A549 (cell line): Measurements from ENCODE around the gene L3HYPDH. TPM values are rescaled to one million over a fixed set of nuclear protein-coding genes. Genes with fewer than 3 reads are reported as not detected.

Source experiments
- ATAC-seq, 2 experiments: fragments of 200-7000 bp in 1 of 2; fragments of >200 bp in 1 of 2; cut with Nextera tagmentation in 1 of 2; cut with Tn5 transposase in 1 of 2; 3 replicates each; pipeline versions ENCODE4 v1.8.0 to v1.9.1; 2018 to 2020; ENCODE audit warnings: mild to moderate bottlenecking in 1 of 2, moderate library complexity in 1 of 2
- CTCF ChIA-PET: fragments of 300-600 bp; sonication (Branson Sonifier 250); formaldehyde crosslinking; extraction: SDS; loops from one replicate; lab custom pipeline; 2021; ENCODE audit warnings: antibody characterized with exemption, inconsistent platforms; lab: Yijun Ruan, JAX
- POLR2A ChIA-PET: fragments of 350-600 bp; formaldehyde crosslinking; extraction: SDS; loops from one replicate; lab custom pipeline; 2021; ENCODE audit warnings: antibody characterized with exemption, inconsistent platforms; lab: Yijun Ruan, JAX
- DNase-seq, 2 experiments: peaks; one replicate each; pipeline versions ENCODE4 v3.0.0 to v3.0.0-alpha.2; 2011 to 2016; ENCODE audit warnings: low read depth in 1 of 2, low spot score in 1 of 2
- FAIRE-seq: peaks from 2 replicates; lab custom pipeline; 2011; peaks lifted over from hg19 to GRCh38; lab: Jason Lieb, UNC
- H3K27ac ChIP-seq, 2 experiments: fragments of >200 bp; sonication (Bioruptor Twin); formaldehyde crosslinking; 3 replicates each; pipeline ENCODE4 v1.5.1; 2016 to 2017
- H3K4me1 ChIP-seq: fragments of >200 bp; sonication (Bioruptor Twin); formaldehyde crosslinking; 3 replicates; pipeline ENCODE4 v1.6.1; 2016
- H3K4me2 ChIP-seq: fragments of >200 bp; sonication (Bioruptor Twin); formaldehyde crosslinking; 3 replicates; pipeline ENCODE4 v1.6.1; 2016
- H3K4me3 ChIP-seq: fragments of >200 bp; sonication (Bioruptor Twin); formaldehyde crosslinking; 3 replicates; pipeline ENCODE4 v1.5.1; 2016
- H3K9me3 ChIP-seq: fragments of >200 bp; sonication (Bioruptor Twin); formaldehyde crosslinking; 3 replicates; pipeline ENCODE4 v1.6.1; 2016
- CBX8 ChIP-seq: fragments of 200-600 bp; sonication (generic); IDR thresholded peaks from 2 replicates; pipeline ENCODE4 v1.6.1; 2016
- CHD4 ChIP-seq: fragments of 200-600 bp; sonication (generic); IDR thresholded peaks from 2 replicates; pipeline ENCODE4 v1.6.1; 2016; ENCODE audit warnings: antibody characterized with exemption, mild to moderate bottlenecking, borderline replicate concordance
- EHMT2 ChIP-seq: fragments of 200-600 bp; sonication (generic); IDR thresholded peaks from 2 replicates; pipeline ENCODE4 v1.6.1; 2016; ENCODE audit warnings: antibody characterized with exemption, low read depth, mild to moderate bottlenecking, moderate library complexity
- EP300 ChIP-seq, 2 experiments: fragments of >200 bp; sonication (Bioruptor Twin); formaldehyde crosslinking; IDR thresholded peaks; 2 replicates in 1 of 2; 3 replicates in 1 of 2; pipeline ENCODE4 v1.6.1; 2016 to 2017
- ESRRA ChIP-seq: fragments of 150-350 bp; IDR thresholded peaks from 2 replicates; pipeline ENCODE4 v1.6.1; 2014; ENCODE audit warnings: mild to moderate bottlenecking, low read length, borderline replicate concordance
- FOSB ChIP-seq: fragments of 250-450 bp; sonication (Bioruptor Pico); IDR thresholded peaks from 2 replicates; pipeline ENCODE4 v1.5.0; 2020; ENCODE audit warnings: mild to moderate bottlenecking, moderate library complexity
- FOSL2 ChIP-seq, 2 experiments: fragments of 450-650 bp in 1 of 2; fragments of >200 bp in 1 of 2; sonication (Bioruptor Twin) in 1 of 2; formaldehyde crosslinking; IDR thresholded peaks; 2 replicates each; pipeline versions ENCODE4 v1.5.0 to v1.6.1; 2016 to 2020; ENCODE audit warnings: mild to moderate bottlenecking in 1 of 2, moderate library complexity in 1 of 2
- HOXB13 ChIP-seq: fragments of 250-450 bp; sonication (Bioruptor Pico); IDR thresholded peaks from 2 replicates; pipeline ENCODE4 v1.5.0; 2020; ENCODE audit warnings: low read depth, mild to moderate bottlenecking, moderate library complexity
- HOXB5 ChIP-seq: fragments of 250-450 bp; sonication (Bioruptor Pico); IDR thresholded peaks from 2 replicates; pipeline ENCODE4 v1.5.0; 2020; ENCODE audit warnings: mild to moderate bottlenecking, moderate library complexity
- KDM5A ChIP-seq: fragments of 200-600 bp; sonication (generic); IDR thresholded peaks from 2 replicates; pipeline ENCODE4 v1.6.1; 2016; ENCODE audit warnings: antibody characterized with exemption, mild to moderate bottlenecking
- MAZ ChIP-seq: fragments of 150-350 bp; IDR thresholded peaks from 2 replicates; pipeline ENCODE4 v1.6.1; 2014; ENCODE audit warnings: antibody characterized with exemption, low read depth, low read length, borderline replicate concordance
- MYC ChIP-seq: IDR thresholded peaks from 2 replicates; pipeline ENCODE4 v1.6.1; 2012; ENCODE audit warnings: mild to moderate bottlenecking, inconsistent platforms, low read length, improper control_type of control experiment, borderline replicate concordance
- NFE2L2 ChIP-seq: fragments of 150-350 bp; conservative IDR thresholded peaks from 2 replicates; pipeline ENCODE4 v1.6.1; 2014; ENCODE audit warnings: low read length
- NPAS2 ChIP-seq: fragments of 250-450 bp; sonication (Bioruptor Pico); IDR thresholded peaks from 2 replicates; pipeline ENCODE4 v1.8.0; 2022; ENCODE audit warnings: mild to moderate bottlenecking, moderate library complexity, borderline replicate concordance
- POLR2AphosphoS2 ChIP-seq: conservative IDR thresholded peaks from 2 replicates; pipeline ENCODE4 v1.6.1; 2012; ENCODE audit warnings: low read length, improper control_type of control experiment, inconsistent platforms
- RCOR1 ChIP-seq: fragments of 150-350 bp; IDR thresholded peaks from 2 replicates; pipeline ENCODE4 v1.6.1; 2014; ENCODE audit warnings: antibody characterized with exemption, low read length, low read depth
- SREBF2 ChIP-seq: fragments of 450-650 bp; IDR thresholded peaks from 2 replicates; pipeline ENCODE4 v1.6.1; 2014; ENCODE audit warnings: mild to moderate bottlenecking, moderate library complexity
- TFCP2L1 ChIP-seq: fragments of 250-450 bp; sonication (Bioruptor Pico); IDR thresholded peaks from 2 replicates; pipeline ENCODE4 v1.5.0; 2021; ENCODE audit warnings: mild to moderate bottlenecking
- ZC3H11A ChIP-seq: fragments of 450-650 bp; IDR thresholded peaks from 2 replicates; pipeline ENCODE4 v1.6.1; 2014; ENCODE audit warnings: antibody characterized with exemption, mild to moderate bottlenecking
- WGBS: methylation state at CpG from one replicate; pipeline ENCODE4 v1.1.6; 2017; ENCODE audit errors: missing lambda C conversion rate; 5-methylcytosine and 5-hydroxymethylcytosine counted together
- polyA plus RNA-seq, 4 experiments: library from polyadenylated mRNA; depleted of rRNA in 3 of 4; stranded (reverse); fragments of >200 nt; fragmentation: RNase III in 1 of 4; extraction: RNeasy Plus Mini Kit Qiagen cat#74134 plus additional on column Dnase treatment in 1 of 4; gene quantifications; 2 replicates in 3 of 4; 3 replicates in 1 of 4; pipeline ENCODE4 v1.2.3, GENCODE V29; 2011 to 2017
- TF ChIP-seq, protein P1 (sequence below): IDR thresholded peaks from 2 replicates; pipeline ENCODE4 v1.6.1; 2012
- TF ChIP-seq, protein P2 (sequence below): fragments of 200-600 bp; sonication (generic); IDR thresholded peaks from 2 replicates; pipeline ENCODE4 v1.6.1; 2016; ENCODE audit warnings: antibody characterized with exemption, mild to moderate bottlenecking, moderate library complexity
- TF ChIP-seq, protein P3 (sequence below): fragments of 250-450 bp; sonication (Bioruptor Pico); IDR thresholded peaks from 2 replicates; pipeline ENCODE4 v1.5.0; 2020; ENCODE audit warnings: low read depth, mild to moderate bottlenecking, moderate library complexity

Gene L3HYPDH
- polyA plus RNA-seq, 2 of the 4 experiments (the other 2 are of a cell fraction), result 47.5 to 100.0 TPM

DNA sequence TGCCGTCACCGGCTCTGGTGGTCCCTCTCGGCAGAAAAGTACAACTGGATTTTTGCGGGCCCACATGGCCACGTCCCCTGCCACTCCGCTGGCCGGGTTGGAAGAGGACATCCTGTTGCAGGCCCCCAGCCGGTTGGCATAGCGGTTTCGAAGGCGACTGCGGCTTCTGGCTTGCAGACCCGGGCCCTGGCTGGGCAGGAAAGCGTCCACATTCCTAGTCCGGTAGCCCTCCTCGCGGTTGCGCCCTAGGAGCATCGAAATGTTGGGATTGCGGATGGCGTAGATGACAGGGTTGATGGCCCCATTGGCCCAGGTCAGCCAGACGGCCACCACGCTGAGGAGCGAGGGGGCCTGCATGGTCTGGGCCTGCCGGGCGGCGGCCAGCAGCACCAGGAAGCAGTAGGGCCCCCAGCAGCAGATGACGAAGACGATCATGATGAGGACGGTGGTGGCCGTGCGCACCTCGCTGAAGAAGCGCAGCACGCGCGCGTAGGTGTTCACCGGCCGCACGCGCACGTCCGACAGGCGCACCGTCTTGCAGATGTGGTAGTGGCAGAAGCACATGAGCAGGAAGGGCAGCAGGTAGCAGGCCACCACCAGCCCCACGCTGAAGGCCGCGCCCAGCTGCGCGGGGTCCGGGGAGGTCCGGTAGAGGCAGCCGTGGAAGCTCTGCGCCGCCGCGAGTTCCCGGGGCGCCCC is 20.3 kb downstream of the L3HYPDH start:
- WGBS, result 96% methylated on average over 51 of the region's 60 CpGs
- Histone ChIP-seq H3K9me3 (no peaks in the 10 kb centered on the region), H3K4me1 (no peaks in the 10 kb centered on the region), H3K27ac (no peak overlapping the region), H3K4me3 (no peak overlapping the region), H3K4me2 (no peak overlapping the region)
- TF ChIP-seq KDM5A (no peak), HOXB13 (CRISPR knock-in tag) (no peak), MAZ (no peak), CHD4 (no peak), FOSB (CRISPR knock-in tag) (no peak), ZC3H11A (no peak), TFCP2L1 (CRISPR knock-in tag) (no peak), POLR2AphosphoS2 (no peak), EHMT2 (no peak), NFE2L2 (no peak), ESRRA (no peak), CBX8 (no peak), SREBF2 (no peak), HOXB5 (CRISPR knock-in tag) (no peak), RCOR1 (no peak)
- TF ChIP-seq, protein P1, sequence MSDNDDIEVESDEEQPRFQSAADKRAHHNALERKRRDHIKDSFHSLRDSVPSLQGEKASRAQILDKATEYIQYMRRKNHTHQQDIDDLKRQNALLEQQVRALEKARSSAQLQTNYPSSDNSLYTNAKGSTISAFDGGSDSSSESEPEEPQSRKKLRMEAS, result no peak
- TF ChIP-seq, protein P2, sequence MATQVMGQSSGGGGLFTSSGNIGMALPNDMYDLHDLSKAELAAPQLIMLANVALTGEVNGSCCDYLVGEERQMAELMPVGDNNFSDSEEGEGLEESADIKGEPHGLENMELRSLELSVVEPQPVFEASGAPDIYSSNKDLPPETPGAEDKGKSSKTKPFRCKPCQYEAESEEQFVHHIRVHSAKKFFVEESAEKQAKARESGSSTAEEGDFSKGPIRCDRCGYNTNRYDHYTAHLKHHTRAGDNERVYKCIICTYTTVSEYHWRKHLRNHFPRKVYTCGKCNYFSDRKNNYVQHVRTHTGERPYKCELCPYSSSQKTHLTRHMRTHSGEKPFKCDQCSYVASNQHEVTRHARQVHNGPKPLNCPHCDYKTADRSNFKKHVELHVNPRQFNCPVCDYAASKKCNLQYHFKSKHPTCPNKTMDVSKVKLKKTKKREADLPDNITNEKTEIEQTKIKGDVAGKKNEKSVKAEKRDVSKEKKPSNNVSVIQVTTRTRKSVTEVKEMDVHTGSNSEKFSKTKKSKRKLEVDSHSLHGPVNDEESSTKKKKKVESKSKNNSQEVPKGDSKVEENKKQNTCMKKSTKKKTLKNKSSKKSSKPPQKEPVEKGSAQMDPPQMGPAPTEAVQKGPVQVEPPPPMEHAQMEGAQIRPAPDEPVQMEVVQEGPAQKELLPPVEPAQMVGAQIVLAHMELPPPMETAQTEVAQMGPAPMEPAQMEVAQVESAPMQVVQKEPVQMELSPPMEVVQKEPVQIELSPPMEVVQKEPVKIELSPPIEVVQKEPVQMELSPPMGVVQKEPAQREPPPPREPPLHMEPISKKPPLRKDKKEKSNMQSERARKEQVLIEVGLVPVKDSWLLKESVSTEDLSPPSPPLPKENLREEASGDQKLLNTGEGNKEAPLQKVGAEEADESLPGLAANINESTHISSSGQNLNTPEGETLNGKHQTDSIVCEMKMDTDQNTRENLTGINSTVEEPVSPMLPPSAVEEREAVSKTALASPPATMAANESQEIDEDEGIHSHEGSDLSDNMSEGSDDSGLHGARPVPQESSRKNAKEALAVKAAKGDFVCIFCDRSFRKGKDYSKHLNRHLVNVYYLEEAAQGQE, result no peak
- TF ChIP-seq, protein P3, sequence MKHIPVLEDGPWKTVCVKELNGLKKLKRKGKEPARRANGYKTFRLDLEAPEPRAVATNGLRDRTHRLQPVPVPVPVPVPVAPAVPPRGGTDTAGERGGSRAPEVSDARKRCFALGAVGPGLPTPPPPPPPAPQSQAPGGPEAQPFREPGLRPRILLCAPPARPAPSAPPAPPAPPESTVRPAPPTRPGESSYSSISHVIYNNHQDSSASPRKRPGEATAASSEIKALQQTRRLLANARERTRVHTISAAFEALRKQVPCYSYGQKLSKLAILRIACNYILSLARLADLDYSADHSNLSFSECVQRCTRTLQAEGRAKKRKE (CRISPR knock-in tag), result no peak
- DNase-seq (no peak), ATAC-seq (no peak), FAIRE-seq (no peak)
- CTCF ChIA-PET, result interaction anchor here (0.7 to 1.5 kb wide), 5 partner anchors 19 to 827 kb away, joined by 3 to 5 read pairs (median 3); partner anchors contain the start of genes JKAMP and L3HYPDH
- POLR2A ChIA-PET, result interaction anchor here (1.1 kb wide), 1 partner anchor 20 kb away, joined by 3 read pairs; the partner anchor contains the start of genes JKAMP and L3HYPDH

DNA sequence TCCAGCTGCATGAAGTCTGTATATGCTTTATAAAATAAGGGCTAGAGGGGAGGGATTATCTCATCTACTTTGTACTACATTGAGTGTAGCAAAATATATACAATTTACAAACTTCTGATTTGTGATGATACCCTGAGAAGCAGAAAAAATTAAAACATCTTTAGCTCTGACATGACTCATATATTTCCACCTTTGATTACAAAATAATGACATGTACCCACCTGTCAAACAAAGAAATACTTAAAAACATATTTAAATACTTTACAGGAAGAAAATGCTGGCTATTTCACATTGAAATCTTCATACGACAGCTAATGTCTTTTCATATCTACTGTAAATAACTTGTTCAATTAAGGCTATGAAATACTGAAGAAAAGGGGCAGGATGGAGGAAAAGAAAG is 22.3 kb downstream of the L3HYPDH start:
- no peak for TF ChIP-seq NPAS2
- no peak for TF ChIP-seq MYC
- TF ChIP-seq EP300 (IDR thresholded peaks at IDR 0.05), result no peak
- TF ChIP-seq FOSL2 (IDR thresholded peaks at IDR 0.05), result no peak
- TF ChIP-seq FOSL2 (CRISPR knock-in tag; IDR thresholded peaks at IDR 0.05), result no peak
- Histone ChIP-seq H3K9me3 (no peaks in the 10 kb centered on the region), H3K27ac (no peak overlapping the region), H3K4me2 (no peak overlapping the region), H3K4me1 (no peaks in the 10 kb centered on the region), H3K4me3 (no peak overlapping the region)
- DNase-seq, result no peak
- no peak for ATAC-seq
- CTCF ChIA-PET, result interaction anchor here (0.5 kb wide), 1 partner anchor 342 kb away, joined by 4 read pairs; no protein-coding TSS in a partner anchor
- WGBS, result 78% methylated on average over 1 of the region's 1 CpG
- no peak for FAIRE-seq
- POLR2A ChIA-PET, result no interaction called here
